Measurements from ENCODE around the gene GGA2. TPM values are rescaled to one million over a fixed set of nuclear protein-coding genes. Genes with fewer than 3 reads are reported as not detected.
"Not testable (repeated sequence)": the region's sequence is repeated elsewhere in the genome, so short reads cannot be mapped to it uniquely, and the experiment has no call there.

Gene GGA2
- total RNA-seq, 4 donors from 2014 or later: 19.4 to 53.8 (median 23.9) TPM

- H3K4me1 ChIP-seq: no peaks in the 10 kb centered on the region
- no CpG with 5 or more reads among the region's 3 CpGs for WGBS, 2 donors
- no peaks in the 10 kb centered on the region for H3K27me3 ChIP-seq
- peaks cover 42 to 100% (median 66%) of the 10 kb centered on the region in 3 donors for H3K36me3 ChIP-seq
- no peak overlapping the region for H3K4me3 ChIP-seq
- intact Hi-C loops (cut with DNase I): no loop called here
- no peak overlapping the region for H3K27ac ChIP-seq
- no peak for TF ChIP-seq CTCF (IDR thresholded peaks at IDR 0.05)
- TF ChIP-seq POLR2A (IDR thresholded peaks at IDR 0.05): no peak
- no peaks in the 10 kb centered on the region for H3K9me3 ChIP-seq
- DNase-seq: no peak
Observed at GRCh38 chr16:23478566-23478965, 31.7 kb downstream of the GGA2 start.

GRCh38 chr16:23476289-23476688 is 34.0 kb downstream of the GGA2 start:
- H3K27me3 ChIP-seq: no peaks in the 10 kb centered on the region
- H3K4me3 ChIP-seq: no peak overlapping the region
- intact Hi-C loops (cut with DNase I): no loop called here
- peaks cover 31 to 100% (median 68%) of the 10 kb centered on the region in 3 donors for H3K36me3 ChIP-seq
- DNase-seq: no peak
- H3K4me1 ChIP-seq: no peaks in the 10 kb centered on the region
- no peak for TF ChIP-seq POLR2A (IDR thresholded peaks at IDR 0.05)
- H3K9me3 ChIP-seq: no peaks in the 10 kb centered on the region
- WGBS, 2 donors: 92 to 94% methylated on average over 1 of the region's 1 CpG
- H3K27ac ChIP-seq: no peak overlapping the region

GRCh38 chr16:23469814-23470213 is 40.5 kb downstream of the GGA2 start:
- intact Hi-C loops (cut with DNase I): no loop called here
- Histone ChIP-seq H3K9me3 (no peaks in the 10 kb centered on the region), H3K36me3 (peaks cover 10 to 99% (median 45%) of the 10 kb centered on the region in 3 donors), H3K4me1 (no peaks in the 10 kb centered on the region), H3K4me3 (no peak overlapping the region), H3K27ac (no peak overlapping the region), H3K27me3 (no peaks in the 10 kb centered on the region)
- 50 to 64% methylated on average over 3 to 4 of the region's 6 CpGs for WGBS, 2 donors
- no peak for DNase-seq
- TF ChIP-seq POLR2A (IDR thresholded peaks at IDR 0.05): no peak

- DNase-seq: no peak
- Histone ChIP-seq H3K4me1 (peaks cover 0 to 13% (median 0%) of the 10 kb centered on the region in 3 donors), H3K4me3 (no peak overlapping the region), H3K36me3 (peaks cover 0 to 67% (median 24%) of the 10 kb centered on the region in 3 donors), H3K27ac (no peak overlapping the region), H3K27me3 (no peaks in the 10 kb centered on the region), H3K9me3 (no peaks in the 10 kb centered on the region)
- intact Hi-C loops (cut with DNase I): no loop called here
- 59 to 84% methylated on average over 2 to 4 of the region's 4 CpGs for WGBS, 2 donors
- TF ChIP-seq POLR2A (IDR thresholded peaks at IDR 0.05) (no peak), CTCF (IDR thresholded peaks at IDR 0.05) (no peak)
Observed at GRCh38 chr16:23466162-23466885, 44.0 kb downstream of the GGA2 start.

GRCh38 chr16:23465179-23465578 is 45.1 kb downstream of the GGA2 start:
- intact Hi-C loops (cut with DNase I): no loop called here
- TF ChIP-seq CTCF (IDR thresholded peaks at IDR 0.05): no peak
- no peak for TF ChIP-seq POLR2A (IDR thresholded peaks at IDR 0.05)
- H3K9me3 ChIP-seq: no peaks in the 10 kb centered on the region
- no peaks in the 10 kb centered on the region for H3K27me3 ChIP-seq
- peaks cover 0 to 56% (median 24%) of the 10 kb centered on the region in 3 donors for H3K36me3 ChIP-seq
- no peak for DNase-seq
- 89 to 94% methylated on average over 1 to 2 of the region's 2 CpGs for WGBS, 2 donors
- peaks cover 0 to 13% (median 0%) of the 10 kb centered on the region in 3 donors for H3K4me1 ChIP-seq
- H3K4me3 ChIP-seq: no peak overlapping the region
- no peak overlapping the region for H3K27ac ChIP-seq

- no peak overlapping the region for H3K4me3 ChIP-seq
- H3K36me3 ChIP-seq: peaks cover 0 to 46% (median 18%) of the 10 kb centered on the region in 3 donors
- H3K4me1 ChIP-seq: peaks cover 0 to 13% (median 0%) of the 10 kb centered on the region in 3 donors
- intact Hi-C loops (cut with DNase I): no loop called here
- no peak overlapping the region for H3K27ac ChIP-seq
- H3K9me3 ChIP-seq: no peaks in the 10 kb centered on the region
- no peak for DNase-seq
- TF ChIP-seq CTCF (IDR thresholded peaks at IDR 0.05): no peak
- no peak for TF ChIP-seq POLR2A (IDR thresholded peaks at IDR 0.05)
- no peaks in the 10 kb centered on the region for H3K27me3 ChIP-seq
- WGBS, 2 donors: 50 to 71% methylated on average over 1 of the region's 1 CpG
Observed at GRCh38 chr16:23464196-23464595, 46.1 kb downstream of the GGA2 start.

- peaks cover 0 to 13% (median 0%) of the 10 kb centered on the region in 3 donors for H3K4me1 ChIP-seq
- H3K27ac ChIP-seq: peak overlapping the region in 1 of 4 donors; percentile 21
- DNase-seq; intact Hi-C loops (cut with DNase I); H3K27me3 ChIP-seq; H3K4me3 ChIP-seq; H3K9me3 ChIP-seq: not testable (repeated sequence)
- 29 to 43% methylated on average over 4 to 6 of the region's 6 CpGs for WGBS, 2 donors
- H3K36me3 ChIP-seq: peaks cover 0 to 34% (median 7%) of the 10 kb centered on the region in 3 donors
Observed at GRCh38 chr16:23462994-23463393, 47.3 kb downstream of the GGA2 start.

All from esophagus squamous epithelium (tissue), 5 donors.